ENCODE results near the gene DIS3L2.

GRCh38 chr2:232009639-232010274 is 48.2 kb downstream of the DIS3L2 start:
- TF ChIP-seq CTCF (IDR thresholded peaks at IDR 0.05) (no peak), POLR2A (IDR thresholded peaks at IDR 0.05) (no peak), POLR2AphosphoS5 (IDR thresholded peaks at IDR 0.05; ENCODE audit: insufficient read depth in 1 of 2, low read depth in 1 of 2) (no peak)
